Measurements from ENCODE around the gene KERA. TPM values are rescaled to one million over a fixed set of nuclear protein-coding genes. Genes with fewer than 3 reads are reported as not detected.

Gene KERA, protein sequence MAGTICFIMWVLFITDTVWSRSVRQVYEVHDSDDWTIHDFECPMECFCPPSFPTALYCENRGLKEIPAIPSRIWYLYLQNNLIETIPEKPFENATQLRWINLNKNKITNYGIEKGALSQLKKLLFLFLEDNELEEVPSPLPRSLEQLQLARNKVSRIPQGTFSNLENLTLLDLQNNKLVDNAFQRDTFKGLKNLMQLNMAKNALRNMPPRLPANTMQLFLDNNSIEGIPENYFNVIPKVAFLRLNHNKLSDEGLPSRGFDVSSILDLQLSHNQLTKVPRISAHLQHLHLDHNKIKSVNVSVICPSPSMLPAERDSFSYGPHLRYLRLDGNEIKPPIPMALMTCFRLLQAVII
- total RNA-seq: not detected in 2 replicates

DNA sequence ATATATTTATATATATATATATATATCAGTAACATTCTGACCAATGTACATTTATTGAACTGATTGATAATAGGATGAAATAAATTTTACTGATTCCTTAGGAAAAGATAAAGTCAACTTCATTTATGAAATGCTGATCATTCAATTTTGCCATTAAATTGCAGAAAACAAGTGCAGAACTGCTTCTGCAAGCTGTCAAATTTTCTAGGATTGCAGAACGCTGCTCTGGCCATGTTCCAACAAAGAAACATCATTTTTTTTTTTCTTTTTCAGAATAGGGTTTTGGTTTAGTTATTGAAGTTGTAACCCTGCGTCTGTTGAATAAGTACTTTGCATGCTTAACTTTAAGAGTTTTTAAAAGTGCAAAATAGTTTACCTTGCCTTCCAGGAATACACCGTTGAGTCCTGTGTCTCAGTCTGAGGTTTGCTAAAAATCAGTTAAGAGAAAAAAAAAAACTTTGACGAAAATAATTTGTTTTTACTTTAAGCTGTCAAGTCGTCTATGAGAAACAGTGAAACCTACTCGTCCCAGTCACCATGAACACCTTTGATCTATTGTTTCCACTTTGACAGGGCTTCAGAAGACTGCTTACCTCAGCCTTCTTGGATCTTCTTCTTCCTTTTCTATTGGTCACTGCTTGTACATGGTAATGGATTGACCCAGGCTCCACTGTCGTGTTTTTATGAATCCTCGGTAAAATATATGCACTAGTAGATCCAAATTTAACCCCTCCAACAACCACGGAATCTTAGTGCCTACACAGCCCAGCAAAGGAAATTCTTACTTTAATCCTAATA, at the start of gene KERA:
Gene KERA, minus strand, starts transcription at position 657 of the 798 bp plus-strand sequence. CDS start 1,743 bp downstream, outside the sequence.
- H3K36me3 Mint-ChIP-seq (ENCODE audit: low read depth): no peaks in the 10 kb centered on the region
- H3K4me3 Mint-ChIP-seq: no peak within 1 kb of the TSS
- no peak within 1 kb of the TSS for H3K27ac Mint-ChIP-seq
- no peak for DNase-seq
- intact Hi-C loops (cut with micrococcal nuclease): no loop called here
- no peaks in the 10 kb centered on the region for H3K9me3 Mint-ChIP-seq
- no peaks in the 10 kb centered on the region for H3K4me1 Mint-ChIP-seq
- no peaks in the 10 kb centered on the region for H3K27me3 Mint-ChIP-seq

DNA sequence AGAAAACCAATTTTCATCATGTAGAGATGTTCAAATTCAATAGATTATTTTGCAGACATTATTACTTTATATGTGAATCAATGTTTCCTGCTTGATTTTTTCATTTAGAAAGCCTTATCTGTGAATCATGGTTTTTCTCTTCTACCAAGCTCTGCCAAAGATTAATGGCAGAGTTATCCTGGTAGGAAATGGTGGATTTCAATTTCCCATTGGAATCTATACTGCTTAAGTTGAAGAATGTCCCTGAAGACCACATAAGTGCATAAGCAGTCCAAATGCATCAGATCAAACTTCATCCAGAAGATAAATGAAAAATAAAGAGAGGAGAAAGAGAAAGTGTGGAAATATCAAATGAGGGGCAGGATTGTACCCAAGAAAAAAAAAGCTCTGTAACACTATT, 48.5 kb upstream of the KERA start:
- no peaks in the 10 kb centered on the region for H3K27me3 Mint-ChIP-seq
- intact Hi-C loops (cut with micrococcal nuclease): no loop called here
- H3K27ac Mint-ChIP-seq: no peak overlapping the region
- no peak overlapping the region for H3K4me3 Mint-ChIP-seq
- H3K9me3 Mint-ChIP-seq: no peaks in the 10 kb centered on the region
- no peaks in the 10 kb centered on the region for H3K4me1 Mint-ChIP-seq
- no peaks in the 10 kb centered on the region for H3K36me3 Mint-ChIP-seq (ENCODE audit: low read depth)
- DNase-seq: no peak

DNA sequence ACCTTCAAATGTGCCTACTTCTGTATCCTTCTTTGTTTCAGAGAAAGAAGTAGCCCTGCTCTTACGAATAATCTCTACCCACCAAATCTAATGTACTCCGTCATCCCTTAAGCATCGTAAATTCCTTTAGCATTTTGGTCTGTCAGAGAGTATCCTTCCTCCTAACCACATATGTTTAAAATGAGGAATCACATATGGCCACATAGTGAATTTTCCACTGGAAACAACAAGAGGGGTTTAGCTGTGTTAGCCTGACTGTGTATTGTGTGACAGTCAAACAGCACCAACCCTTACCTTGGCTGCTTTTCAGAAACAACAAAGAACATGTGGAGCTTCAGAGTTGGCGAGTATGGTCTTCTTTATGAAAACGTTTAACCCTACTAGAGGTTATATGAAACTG, 48.0 kb upstream of the KERA start:
- Mint-ChIP-seq H3K27me3 (no peaks in the 10 kb centered on the region), H3K27ac (no peak overlapping the region), H3K9me3 (no peaks in the 10 kb centered on the region), H3K36me3 (ENCODE audit: low read depth) (no peaks in the 10 kb centered on the region), H3K4me1 (no peaks in the 10 kb centered on the region), H3K4me3 (no peak overlapping the region)
- intact Hi-C loops (cut with micrococcal nuclease): no loop called here
- no peak for DNase-seq

DNA sequence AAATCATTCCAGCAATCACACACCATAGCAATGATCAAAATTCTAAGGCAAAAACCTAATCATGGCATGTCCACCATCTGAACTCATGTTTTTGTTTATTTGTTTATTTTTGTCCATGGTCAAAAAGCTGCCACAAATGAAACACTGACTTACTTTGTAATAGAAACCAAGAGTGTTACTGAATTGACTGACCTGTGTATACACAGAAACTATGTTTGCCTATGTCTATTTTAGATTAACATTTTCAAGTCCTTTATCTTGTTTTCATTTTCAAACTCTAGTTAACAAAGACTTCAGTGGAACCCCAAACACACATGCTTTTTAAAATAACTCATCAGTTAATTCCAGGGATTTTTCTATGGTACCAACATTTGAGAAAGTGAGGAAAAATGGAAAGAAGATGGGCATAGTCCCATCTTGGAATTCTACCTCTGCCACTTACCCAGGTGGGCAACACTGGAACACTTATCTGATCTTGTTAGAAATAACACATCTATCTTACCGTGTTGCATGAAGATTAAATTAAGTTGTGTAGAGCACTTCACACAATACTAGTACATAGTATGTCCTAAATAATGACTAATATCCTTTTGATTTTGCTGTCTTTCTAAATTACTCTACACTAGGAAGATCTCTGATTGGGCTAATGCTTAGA, 47.1 kb upstream of the KERA start:
- H3K4me3 Mint-ChIP-seq: no peak overlapping the region
- intact Hi-C loops (cut with micrococcal nuclease): no loop called here
- H3K9me3 Mint-ChIP-seq: no peaks in the 10 kb centered on the region
- no peaks in the 10 kb centered on the region for H3K4me1 Mint-ChIP-seq
- H3K36me3 Mint-ChIP-seq (ENCODE audit: low read depth): no peaks in the 10 kb centered on the region
- no peak overlapping the region for H3K27ac Mint-ChIP-seq
- no peaks in the 10 kb centered on the region for H3K27me3 Mint-ChIP-seq
- DNase-seq: no peak

DNA sequence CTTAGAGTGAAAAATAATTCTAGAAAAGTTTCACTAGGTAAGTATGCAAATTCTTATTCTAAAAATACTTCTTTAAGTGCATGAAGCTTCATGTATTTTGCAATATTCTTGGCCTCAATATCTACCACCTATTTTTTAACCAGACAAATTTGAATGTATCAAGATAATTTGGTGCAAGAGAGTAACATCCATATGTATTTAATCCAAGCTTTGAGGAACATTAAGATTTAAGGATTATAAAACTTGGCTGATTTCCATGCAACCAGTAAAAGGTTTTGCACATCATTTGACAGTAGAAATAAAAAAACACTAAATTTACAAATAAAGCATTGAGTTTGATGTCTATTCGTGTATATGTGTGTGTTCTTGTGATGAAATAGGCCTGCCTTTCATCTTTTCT, 45.8 kb upstream of the KERA start:
- DNase-seq: no peak
- no peaks in the 10 kb centered on the region for H3K36me3 Mint-ChIP-seq (ENCODE audit: low read depth)
- no peaks in the 10 kb centered on the region for H3K9me3 Mint-ChIP-seq
- no peak overlapping the region for H3K27ac Mint-ChIP-seq
- H3K4me3 Mint-ChIP-seq: no peak overlapping the region
- H3K27me3 Mint-ChIP-seq: no peaks in the 10 kb centered on the region
- intact Hi-C loops (cut with micrococcal nuclease): no loop called here
- H3K4me1 Mint-ChIP-seq: no peaks in the 10 kb centered on the region

DNA sequence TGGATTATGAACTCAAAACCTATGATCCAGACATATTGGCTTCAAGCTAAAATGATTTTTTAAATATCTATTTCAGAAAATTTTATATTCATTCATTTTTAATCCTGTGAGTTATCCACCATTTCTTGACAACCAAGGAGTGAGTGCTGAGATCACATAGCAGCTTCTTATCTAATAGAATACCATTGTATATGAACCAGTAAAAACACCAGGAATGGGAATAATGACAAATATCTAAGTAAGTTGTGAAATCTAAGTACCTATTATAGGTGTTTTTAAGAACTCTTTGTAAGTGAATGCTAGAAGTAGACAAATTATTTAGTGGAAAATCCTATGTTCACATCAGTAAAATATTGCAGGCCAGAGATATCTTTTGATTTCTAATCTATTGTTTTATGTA, 45.3 kb upstream of the KERA start:
- intact Hi-C loops (cut with micrococcal nuclease): no loop called here
- Mint-ChIP-seq H3K36me3 (ENCODE audit: low read depth) (no peaks in the 10 kb centered on the region), H3K27me3 (peaks cover 2% of the 10 kb centered on the region), H3K4me3 (no peak overlapping the region), H3K27ac (no peak overlapping the region), H3K4me1 (no peaks in the 10 kb centered on the region), H3K9me3 (no peaks in the 10 kb centered on the region)
- no peak for DNase-seq

DNA sequence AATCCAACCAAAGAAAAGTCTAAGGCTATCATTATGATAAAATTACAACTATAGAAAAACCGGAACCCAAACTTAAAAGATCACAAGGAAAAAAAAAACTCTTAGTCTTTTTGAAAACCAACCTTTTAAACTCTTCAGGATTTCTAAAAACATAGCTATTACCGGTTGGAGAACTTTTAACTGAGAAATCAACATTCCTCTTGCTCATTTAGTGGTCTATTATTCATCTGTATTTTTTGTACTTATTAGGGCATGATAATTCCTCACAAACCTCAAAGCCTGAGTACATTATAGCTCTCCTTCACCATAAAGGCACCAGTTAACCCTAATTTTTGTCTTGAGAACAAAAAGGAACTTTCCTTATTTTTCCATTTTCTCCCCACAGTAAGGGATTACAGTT, 43.1 kb upstream of the KERA start:
- intact Hi-C loops (cut with micrococcal nuclease): no loop called here
- Mint-ChIP-seq H3K27ac (no peak overlapping the region), H3K9me3 (no peaks in the 10 kb centered on the region), H3K4me3 (no peak overlapping the region), H3K36me3 (ENCODE audit: low read depth) (no peaks in the 10 kb centered on the region), H3K27me3 (peaks cover 2% of the 10 kb centered on the region), H3K4me1 (no peaks in the 10 kb centered on the region)
- no peak for DNase-seq

DNA sequence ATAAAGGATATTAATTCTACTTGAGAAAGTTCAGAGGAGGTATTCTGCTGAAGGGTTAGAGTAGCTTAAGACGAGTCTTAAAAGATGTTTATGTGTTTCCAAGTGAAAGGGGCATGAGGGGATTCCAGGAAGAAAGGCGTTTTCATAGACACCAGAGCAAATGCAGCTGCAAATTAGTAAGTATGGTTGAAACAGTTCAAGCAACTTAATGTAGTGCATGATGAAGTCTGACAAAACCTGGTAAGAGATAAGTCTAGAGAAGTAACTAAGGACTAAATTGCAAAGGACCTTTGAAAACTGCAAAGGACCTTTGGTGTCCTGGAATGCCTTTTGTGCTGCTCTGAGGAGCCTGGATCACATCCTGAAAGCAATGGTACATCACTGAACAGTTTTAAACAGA, 42.0 kb upstream of the KERA start:
- no peak for DNase-seq
- H3K27ac Mint-ChIP-seq: no peak overlapping the region
- H3K36me3 Mint-ChIP-seq (ENCODE audit: low read depth): no peaks in the 10 kb centered on the region
- no peaks in the 10 kb centered on the region for H3K4me1 Mint-ChIP-seq
- no peak overlapping the region for H3K4me3 Mint-ChIP-seq
- H3K9me3 Mint-ChIP-seq: no peaks in the 10 kb centered on the region
- intact Hi-C loops (cut with micrococcal nuclease): no loop called here
- H3K27me3 Mint-ChIP-seq: peaks cover 2% of the 10 kb centered on the region

DNA sequence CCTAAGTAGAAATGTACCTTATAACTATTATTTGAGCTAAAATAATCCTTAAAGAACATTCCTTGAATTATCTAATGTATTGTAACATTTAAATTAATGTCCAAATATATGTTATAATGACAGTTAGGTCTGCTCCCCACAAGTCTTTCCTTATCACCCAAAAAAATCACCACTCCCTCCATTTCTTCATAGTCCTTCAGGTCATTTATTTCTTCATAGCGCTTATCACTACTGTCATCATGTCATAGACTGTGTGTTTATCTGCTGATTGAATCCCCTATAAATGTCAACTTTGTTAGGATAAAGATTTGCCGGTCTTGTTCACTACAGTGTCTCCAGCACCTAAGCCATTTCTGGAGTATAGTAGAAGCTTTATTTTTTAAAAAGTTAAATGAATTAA, 41.5 kb upstream of the KERA start:
- no peak for DNase-seq
- intact Hi-C loops (cut with micrococcal nuclease): no loop called here
- Mint-ChIP-seq H3K27ac (no peak overlapping the region), H3K27me3 (peaks cover 2% of the 10 kb centered on the region), H3K4me1 (no peaks in the 10 kb centered on the region), H3K4me3 (no peak overlapping the region), H3K36me3 (ENCODE audit: low read depth) (no peaks in the 10 kb centered on the region), H3K9me3 (no peaks in the 10 kb centered on the region)

DNA sequence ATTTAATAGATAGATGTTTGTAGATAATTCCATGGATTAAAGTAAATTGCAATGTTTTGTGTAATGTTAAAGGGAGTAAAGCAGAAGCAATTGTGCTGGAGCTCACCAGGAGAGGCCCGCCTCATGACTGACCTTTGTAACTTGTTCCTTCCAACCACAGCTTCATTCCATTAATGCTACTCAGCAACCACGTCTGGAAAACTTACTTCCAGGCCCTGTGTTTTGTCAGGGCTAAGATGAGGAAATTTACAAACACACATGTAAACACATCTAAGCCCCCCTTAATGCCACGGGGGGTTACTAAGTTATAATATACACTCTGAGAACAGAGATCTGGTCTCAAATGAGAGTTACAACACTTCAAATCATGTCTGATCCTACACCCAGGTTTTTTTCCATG, 41.1 kb upstream of the KERA start:
- intact Hi-C loops (cut with micrococcal nuclease): no loop called here
- no peaks in the 10 kb centered on the region for H3K36me3 Mint-ChIP-seq (ENCODE audit: low read depth)
- no peak for DNase-seq
- no peaks in the 10 kb centered on the region for H3K4me1 Mint-ChIP-seq
- H3K9me3 Mint-ChIP-seq: no peaks in the 10 kb centered on the region
- no peak overlapping the region for H3K4me3 Mint-ChIP-seq
- H3K27me3 Mint-ChIP-seq: peaks cover 2% of the 10 kb centered on the region
- H3K27ac Mint-ChIP-seq: no peak overlapping the region

DNA sequence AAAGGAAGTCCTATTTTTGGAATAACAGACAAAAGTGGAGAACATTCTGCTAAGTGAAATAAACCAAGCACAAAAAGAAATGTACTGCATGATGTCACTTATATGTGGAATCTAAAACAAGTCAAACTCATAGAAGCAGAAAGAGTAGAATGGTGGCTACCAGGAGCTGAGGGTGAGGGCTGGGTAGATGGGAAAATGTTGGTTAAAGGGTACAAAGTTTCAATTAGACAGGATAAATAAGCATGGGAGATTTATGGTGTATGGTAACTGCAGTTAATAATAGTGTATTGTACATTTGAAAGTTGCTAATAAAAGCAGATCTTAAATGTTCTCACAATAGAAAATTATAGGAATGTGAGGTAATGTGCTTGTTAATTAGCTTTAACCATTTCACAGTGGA, 40.6 kb upstream of the KERA start:
- Mint-ChIP-seq H3K9me3 (no peaks in the 10 kb centered on the region), H3K4me1 (no peaks in the 10 kb centered on the region), H3K27ac (no peak overlapping the region), H3K4me3 (no peak overlapping the region), H3K36me3 (ENCODE audit: low read depth) (no peaks in the 10 kb centered on the region), H3K27me3 (peaks cover 2% of the 10 kb centered on the region)
- DNase-seq: no peak
- intact Hi-C loops (cut with micrococcal nuclease): no loop called here

DNA sequence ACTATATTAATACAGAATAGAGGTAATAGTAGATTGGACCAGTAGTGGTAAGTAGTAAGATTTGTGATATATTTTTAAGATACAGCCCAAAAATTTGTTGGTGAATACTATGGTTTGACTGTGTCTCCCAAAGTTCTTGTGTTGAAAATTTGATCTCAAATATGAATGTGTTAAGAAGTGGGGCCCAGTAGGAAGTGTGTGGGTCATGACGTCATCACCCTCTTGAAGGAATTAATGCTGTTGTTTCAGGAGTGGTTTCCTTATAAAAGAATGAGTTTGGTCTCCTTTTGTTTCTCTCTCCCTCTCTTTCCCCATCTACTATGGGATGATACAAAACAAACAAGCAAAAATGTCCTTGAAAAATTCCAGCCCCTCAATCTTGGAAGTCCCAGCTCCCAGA, 37.1 kb upstream of the KERA start:
- Mint-ChIP-seq H3K9me3 (peaks cover 9% of the 10 kb centered on the region), H3K4me1 (no peaks in the 10 kb centered on the region), H3K27me3 (peaks cover 2% of the 10 kb centered on the region), H3K4me3 (no peak overlapping the region), H3K36me3 (ENCODE audit: low read depth) (no peaks in the 10 kb centered on the region), H3K27ac (no peak overlapping the region)
- intact Hi-C loops (cut with micrococcal nuclease): no loop called here
- no peak for DNase-seq

DNA sequence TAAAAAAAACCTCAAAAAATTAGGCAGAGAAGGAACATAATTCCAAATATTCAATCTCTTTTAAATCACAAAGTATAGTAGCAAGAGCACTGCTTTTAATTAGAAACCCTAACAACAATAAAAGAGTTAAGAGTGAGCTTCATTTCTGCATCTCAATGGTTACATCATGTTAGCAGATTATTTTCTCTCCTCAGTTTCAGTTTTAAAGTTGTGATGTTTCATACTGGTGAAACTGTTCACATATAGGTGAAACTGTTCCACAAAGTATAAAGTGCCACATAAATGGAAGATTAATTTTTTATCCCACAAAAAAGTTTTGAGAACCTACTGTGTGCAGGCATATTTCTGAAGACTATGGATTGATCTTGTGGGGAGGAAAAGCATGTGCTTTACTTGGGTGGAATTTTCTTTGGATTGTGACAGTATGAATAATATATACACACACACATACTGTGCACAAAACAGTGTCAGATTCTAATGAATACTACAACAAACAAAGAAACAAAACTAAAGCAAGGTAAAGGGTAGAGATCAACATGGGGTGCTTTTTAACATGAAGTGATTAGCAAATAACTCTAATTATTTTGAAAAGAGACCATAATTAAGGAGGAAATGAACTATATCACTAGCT, 36.3 kb upstream of the KERA start:
- Mint-ChIP-seq H3K36me3 (ENCODE audit: low read depth) (no peaks in the 10 kb centered on the region), H3K27me3 (peaks cover 2% of the 10 kb centered on the region), H3K9me3 (peaks cover 11% of the 10 kb centered on the region), H3K27ac (no peak overlapping the region), H3K4me3 (no peak overlapping the region), H3K4me1 (no peaks in the 10 kb centered on the region)
- intact Hi-C loops (cut with micrococcal nuclease): no loop called here
- DNase-seq: no peak

DNA sequence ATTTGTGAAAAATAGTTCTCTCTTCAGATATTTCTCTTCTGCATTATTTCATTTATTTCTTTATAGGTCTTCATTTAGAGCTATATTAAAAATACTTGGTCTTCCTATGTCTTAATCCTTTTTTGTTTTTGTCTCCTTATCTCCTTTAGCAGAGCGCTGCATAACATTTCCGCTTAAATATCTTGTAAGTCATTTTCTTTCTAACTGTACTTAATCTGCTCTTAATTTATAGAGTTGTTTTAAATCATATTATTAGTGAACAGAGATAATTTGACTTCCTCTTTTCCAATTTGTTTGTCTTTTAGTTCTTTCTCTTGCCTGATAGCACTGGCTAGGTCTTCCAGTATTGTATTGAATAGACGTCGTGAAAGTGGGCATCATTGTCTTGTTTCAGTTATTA, 35.5 kb upstream of the KERA start:
- no peak overlapping the region for H3K4me3 Mint-ChIP-seq
- H3K9me3 Mint-ChIP-seq: peaks cover 11% of the 10 kb centered on the region
- H3K27me3 Mint-ChIP-seq: peaks cover under 1% of the 10 kb centered on the region
- DNase-seq: no peak
- intact Hi-C loops (cut with micrococcal nuclease): no loop called here
- H3K27ac Mint-ChIP-seq: no peak overlapping the region
- H3K36me3 Mint-ChIP-seq (ENCODE audit: low read depth): no peaks in the 10 kb centered on the region
- no peaks in the 10 kb centered on the region for H3K4me1 Mint-ChIP-seq

Measured in activated CD4-positive, alpha-beta T cell treated with anti-CD3 and anti-CD28 coated beads, Interleukin-2, amount 10 ng/mL, durations not matched to agents 24 days and 14 days (primary cell).